GM12878 (cell line): Measurements from ENCODE around the gene PCDHA2.

Experiments
- BRCA1 ChIP-seq: IDR thresholded peaks from 2 replicates; pipeline ENCODE4 v1.6.1; 2011; ENCODE audit warnings: low read depth, low read length, improper control_type of control experiment
- CHD2 ChIP-seq: IDR thresholded peaks from 2 replicates; pipeline ENCODE4 v1.6.1; 2011; ENCODE audit warnings: low read depth, low read length, improper control_type of control experiment, borderline replicate concordance
- HCFC1 ChIP-seq: fragments of 150-350 bp; IDR thresholded peaks from 2 replicates; pipeline ENCODE4 v1.6.1; 2014; ENCODE audit warnings: low read length
- TF ChIP-seq, protein P1 (sequence below), 3 experiments: IDR thresholded peaks in 2 of 3; conservative IDR thresholded peaks in 1 of 3; 2 replicates each; pipeline ENCODE4 v1.5.1; 2011; ENCODE audit warnings: low read depth in 3 of 3, low read length in 3 of 3, mild to moderate bottlenecking in 3 of 3, control low read depth in 2 of 3, moderate library complexity in 2 of 3, inconsistent platforms in 1 of 3, mixed read lengths in 1 of 3; ENCODE audit not compliant: control insufficient read depth in 2 of 3, insufficient read depth in 1 of 3; ENCODE audit errors: extremely low read depth in 1 of 3
- TF ChIP-seq, protein P2 (sequence below): IDR thresholded peaks from 2 replicates; pipeline ENCODE4 v1.6.1; 2012; ENCODE audit warnings: low read depth, low read length, improper control_type of control experiment
- TF ChIP-seq, protein P3 (sequence below): fragments of 450-650 bp; IDR thresholded peaks from 2 replicates; pipeline ENCODE4 v1.6.1; 2016; ENCODE audit warnings: mild to moderate bottlenecking, moderate library complexity, borderline replicate concordance
- TF ChIP-seq, protein P4 (sequence below): IDR thresholded peaks from 2 replicates; pipeline ENCODE4 v1.6.1; 2011; ENCODE audit warnings: mild to moderate bottlenecking, low read depth, low read length, moderate library complexity; ENCODE audit not compliant: insufficient replicate concordance

- TF ChIP-seq, protein P1, sequence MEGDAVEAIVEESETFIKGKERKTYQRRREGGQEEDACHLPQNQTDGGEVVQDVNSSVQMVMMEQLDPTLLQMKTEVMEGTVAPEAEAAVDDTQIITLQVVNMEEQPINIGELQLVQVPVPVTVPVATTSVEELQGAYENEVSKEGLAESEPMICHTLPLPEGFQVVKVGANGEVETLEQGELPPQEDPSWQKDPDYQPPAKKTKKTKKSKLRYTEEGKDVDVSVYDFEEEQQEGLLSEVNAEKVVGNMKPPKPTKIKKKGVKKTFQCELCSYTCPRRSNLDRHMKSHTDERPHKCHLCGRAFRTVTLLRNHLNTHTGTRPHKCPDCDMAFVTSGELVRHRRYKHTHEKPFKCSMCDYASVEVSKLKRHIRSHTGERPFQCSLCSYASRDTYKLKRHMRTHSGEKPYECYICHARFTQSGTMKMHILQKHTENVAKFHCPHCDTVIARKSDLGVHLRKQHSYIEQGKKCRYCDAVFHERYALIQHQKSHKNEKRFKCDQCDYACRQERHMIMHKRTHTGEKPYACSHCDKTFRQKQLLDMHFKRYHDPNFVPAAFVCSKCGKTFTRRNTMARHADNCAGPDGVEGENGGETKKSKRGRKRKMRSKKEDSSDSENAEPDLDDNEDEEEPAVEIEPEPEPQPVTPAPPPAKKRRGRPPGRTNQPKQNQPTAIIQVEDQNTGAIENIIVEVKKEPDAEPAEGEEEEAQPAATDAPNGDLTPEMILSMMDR (IDR thresholded peaks at IDR 0.05 in 2 of 3, conservative IDR thresholded peaks at IDR 0.05 in 1 of 3; ENCODE audit: control insufficient read depth in 2 of 3, extremely low read depth in 1 of 3, insufficient read depth in 1 of 3, low read depth in 3 of 3, low read length in 3 of 3), result no peak
- TF ChIP-seq HCFC1 (no peak), BRCA1 (no peak), CHD2 (no peak)
- TF ChIP-seq, protein P2, sequence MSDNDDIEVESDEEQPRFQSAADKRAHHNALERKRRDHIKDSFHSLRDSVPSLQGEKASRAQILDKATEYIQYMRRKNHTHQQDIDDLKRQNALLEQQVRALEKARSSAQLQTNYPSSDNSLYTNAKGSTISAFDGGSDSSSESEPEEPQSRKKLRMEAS, result no peak
- TF ChIP-seq, protein P3, sequence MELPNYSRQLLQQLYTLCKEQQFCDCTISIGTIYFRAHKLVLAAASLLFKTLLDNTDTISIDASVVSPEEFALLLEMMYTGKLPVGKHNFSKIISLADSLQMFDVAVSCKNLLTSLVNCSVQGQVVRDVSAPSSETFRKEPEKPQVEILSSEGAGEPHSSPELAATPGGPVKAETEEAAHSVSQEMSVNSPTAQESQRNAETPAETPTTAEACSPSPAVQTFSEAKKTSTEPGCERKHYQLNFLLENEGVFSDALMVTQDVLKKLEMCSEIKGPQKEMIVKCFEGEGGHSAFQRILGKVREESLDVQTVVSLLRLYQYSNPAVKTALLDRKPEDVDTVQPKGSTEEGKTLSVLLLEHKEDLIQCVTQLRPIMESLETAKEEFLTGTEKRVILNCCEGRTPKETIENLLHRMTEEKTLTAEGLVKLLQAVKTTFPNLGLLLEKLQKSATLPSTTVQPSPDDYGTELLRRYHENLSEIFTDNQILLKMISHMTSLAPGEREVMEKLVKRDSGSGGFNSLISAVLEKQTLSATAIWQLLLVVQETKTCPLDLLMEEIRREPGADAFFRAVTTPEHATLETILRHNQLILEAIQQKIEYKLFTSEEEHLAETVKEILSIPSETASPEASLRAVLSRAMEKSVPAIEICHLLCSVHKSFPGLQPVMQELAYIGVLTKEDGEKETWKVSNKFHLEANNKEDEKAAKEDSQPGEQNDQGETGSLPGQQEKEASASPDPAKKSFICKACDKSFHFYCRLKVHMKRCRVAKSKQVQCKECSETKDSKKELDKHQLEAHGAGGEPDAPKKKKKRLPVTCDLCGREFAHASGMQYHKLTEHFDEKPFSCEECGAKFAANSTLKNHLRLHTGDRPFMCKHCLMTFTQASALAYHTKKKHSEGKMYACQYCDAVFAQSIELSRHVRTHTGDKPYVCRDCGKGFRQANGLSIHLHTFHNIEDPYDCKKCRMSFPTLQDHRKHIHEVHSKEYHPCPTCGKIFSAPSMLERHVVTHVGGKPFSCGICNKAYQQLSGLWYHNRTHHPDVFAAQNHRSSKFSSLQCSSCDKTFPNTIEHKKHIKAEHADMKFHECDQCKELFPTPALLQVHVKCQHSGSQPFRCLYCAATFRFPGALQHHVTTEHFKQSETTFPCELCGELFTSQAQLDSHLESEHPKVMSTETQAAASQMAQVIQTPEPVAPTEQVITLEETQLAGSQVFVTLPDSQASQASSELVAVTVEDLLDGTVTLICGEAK, result no peak
- TF ChIP-seq, protein P4, sequence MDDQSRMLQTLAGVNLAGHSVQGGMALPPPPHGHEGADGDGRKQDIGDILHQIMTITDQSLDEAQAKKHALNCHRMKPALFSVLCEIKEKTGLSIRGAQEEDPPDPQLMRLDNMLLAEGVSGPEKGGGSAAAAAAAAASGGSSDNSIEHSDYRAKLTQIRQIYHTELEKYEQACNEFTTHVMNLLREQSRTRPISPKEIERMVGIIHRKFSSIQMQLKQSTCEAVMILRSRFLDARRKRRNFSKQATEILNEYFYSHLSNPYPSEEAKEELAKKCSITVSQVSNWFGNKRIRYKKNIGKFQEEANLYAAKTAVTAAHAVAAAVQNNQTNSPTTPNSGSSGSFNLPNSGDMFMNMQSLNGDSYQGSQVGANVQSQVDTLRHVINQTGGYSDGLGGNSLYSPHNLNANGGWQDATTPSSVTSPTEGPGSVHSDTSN, result no peak
Observed at GRCh38 chr5:140835622-140836510, 41.2 kb downstream of the PCDHA2 start.
